Right ventricle myocardium inferior (tissue), 1 donor: Measurements from ENCODE around the gene ZC2HC1B. TPM values are rescaled to one million over a fixed set of nuclear protein-coding genes. Genes with fewer than 3 reads are reported as not detected.
"Not testable (repeated sequence)": the region's sequence is repeated elsewhere in the genome, so short reads cannot be mapped to it uniquely, and the experiment has no call there.

ENCODE experiments used
- ATAC-seq: fragments of 200-7000 bp; cut with Tn5 transposase; one replicate; pipeline ENCODE4 v1.9.1; 2020; ENCODE audit warnings: mild to moderate bottlenecking, moderate library complexity
- DNase-seq: peaks from one replicate; pipeline ENCODE4 v3.0.0; 2021; ENCODE audit errors: missing footprints
- intact Hi-C: fragments of 100-400 bp; cut with DNase I; formaldehyde crosslinking; loops from one replicate; pipeline ENCODE4 v1.11.0; 2022
- total RNA-seq: library from RNA; stranded (reverse); fragmentation: NEBNext Ultra II Directional; extraction: Animal tissue kit (Norgen Biotek cat#: 25700); gene quantifications from one replicate; pipeline ENCODE4 v1.2.1, GENCODE V29; 2021
- donor health status: DM: no; HTN: yes; CAD: no; lungs with severe emphysema.

The ZC2HC1B gene
- total RNA-seq, 1 donor from 2014 or later: not detected

DNA sequence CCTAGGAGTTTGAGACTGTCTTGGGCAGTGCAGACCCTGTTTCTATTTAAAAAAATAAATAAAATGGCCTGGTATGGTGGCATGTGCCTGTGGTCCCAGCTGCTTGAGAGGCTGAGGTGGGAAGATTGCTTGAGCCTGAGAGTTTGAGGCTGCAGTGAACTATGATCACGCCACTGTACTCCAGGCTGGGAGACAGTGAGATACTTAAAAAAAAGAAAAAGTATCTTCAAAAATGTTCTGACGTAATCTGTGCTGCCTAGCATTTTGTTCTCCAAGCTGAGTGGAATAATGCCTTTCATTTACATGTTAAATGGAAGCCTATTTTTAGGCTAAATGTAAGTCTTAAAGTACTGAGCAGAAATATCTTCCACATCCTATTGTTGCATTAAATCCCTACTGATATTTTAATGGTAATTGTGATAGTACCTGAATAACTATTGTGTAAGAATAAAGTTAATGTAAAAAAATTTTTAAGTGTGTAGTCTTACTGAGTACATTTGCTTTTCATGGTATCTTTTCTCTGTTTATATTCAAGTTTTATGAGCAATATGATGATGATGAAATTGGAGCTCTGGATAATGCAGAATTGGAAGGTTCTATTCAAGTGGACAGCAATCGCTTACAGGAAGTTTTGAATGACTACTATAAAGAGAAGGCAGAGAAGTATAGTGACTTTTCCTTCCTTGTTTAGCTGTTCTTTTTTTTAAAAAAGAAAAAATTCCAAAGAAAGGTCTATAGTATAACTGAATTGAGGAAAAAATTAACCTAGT lies 4.2 kb upstream of the ZC2HC1B start:
- ATAC-seq (no peak), DNase-seq (no peak)
- intact Hi-C loops: no loop called here

- intact Hi-C loops: no loop called here
- ATAC-seq: no peak
- DNase-seq: no peak
Observed at GRCh38 chr6:143863771-143864170, 503 bp upstream of the ZC2HC1B start.

DNA sequence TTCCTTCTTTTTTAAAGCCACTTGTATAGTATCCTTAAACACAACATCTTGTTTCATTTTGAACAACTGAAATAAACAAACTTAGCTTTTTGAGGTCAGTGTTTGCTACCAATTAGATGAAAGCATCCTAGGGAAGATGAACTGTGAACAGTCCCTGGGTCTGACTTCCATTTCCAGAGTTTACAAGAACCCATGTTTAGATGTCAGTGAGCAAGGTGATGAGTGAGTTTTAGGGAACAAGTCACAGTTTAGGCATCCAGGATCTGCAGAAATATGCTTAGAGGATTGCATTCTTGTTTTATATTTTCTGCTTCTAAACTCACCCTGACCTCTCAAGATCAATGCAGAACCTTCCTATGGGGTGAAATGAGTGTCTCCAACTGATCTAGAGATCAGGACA lies 3.0 kb downstream of the ZC2HC1B start:
- intact Hi-C loops: no loop called here
- no peak for DNase-seq
- no peak for ATAC-seq

DNA sequence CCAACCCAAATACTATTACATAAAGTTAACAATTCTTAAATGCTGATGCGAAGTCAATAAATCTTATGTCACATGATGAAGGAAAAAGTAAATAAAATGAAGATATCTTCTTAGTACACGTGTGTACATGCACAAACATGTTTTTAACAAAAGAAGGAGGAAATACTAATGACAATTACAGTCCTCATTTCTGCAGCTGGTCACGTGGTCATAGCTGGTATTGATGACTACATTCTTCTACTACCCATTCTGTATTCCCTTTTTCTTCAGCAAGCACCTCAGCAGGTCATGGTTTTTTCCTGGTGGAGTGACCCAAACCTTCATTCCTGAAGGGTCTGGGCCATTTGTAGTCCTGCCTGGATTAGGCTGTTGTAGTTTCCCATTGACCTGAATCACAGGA lies 4.5 kb downstream of the ZC2HC1B start:
- DNase-seq, ATAC-seq, intact Hi-C loops: not testable (repeated sequence)

GRCh38 chr6:143871202-143871730 lies 7.0 kb downstream of the ZC2HC1B start:
- ATAC-seq, DNase-seq, intact Hi-C loops: not testable (repeated sequence)

DNA sequence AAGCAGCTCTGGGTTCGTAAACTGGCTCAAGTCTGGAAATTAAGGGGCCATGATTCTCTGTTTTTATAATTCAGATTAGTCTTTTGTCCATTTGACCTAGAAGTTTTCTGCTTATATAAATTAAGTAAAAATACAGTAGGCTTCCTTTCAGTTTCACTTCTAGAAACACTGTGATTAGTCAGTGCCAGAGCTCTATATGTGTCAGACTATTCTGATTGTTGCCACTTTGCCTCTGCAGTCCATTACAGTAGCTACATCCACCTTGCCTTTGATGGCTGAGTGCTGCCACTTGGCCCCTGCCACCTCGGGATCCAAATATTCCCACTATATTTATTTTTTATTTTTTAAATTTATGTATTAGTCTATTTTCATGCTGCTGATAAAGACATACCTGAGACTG lies 7.9 kb downstream of the ZC2HC1B start:
- DNase-seq (no peak), ATAC-seq (no peak)
- intact Hi-C loops: no loop called here

DNA sequence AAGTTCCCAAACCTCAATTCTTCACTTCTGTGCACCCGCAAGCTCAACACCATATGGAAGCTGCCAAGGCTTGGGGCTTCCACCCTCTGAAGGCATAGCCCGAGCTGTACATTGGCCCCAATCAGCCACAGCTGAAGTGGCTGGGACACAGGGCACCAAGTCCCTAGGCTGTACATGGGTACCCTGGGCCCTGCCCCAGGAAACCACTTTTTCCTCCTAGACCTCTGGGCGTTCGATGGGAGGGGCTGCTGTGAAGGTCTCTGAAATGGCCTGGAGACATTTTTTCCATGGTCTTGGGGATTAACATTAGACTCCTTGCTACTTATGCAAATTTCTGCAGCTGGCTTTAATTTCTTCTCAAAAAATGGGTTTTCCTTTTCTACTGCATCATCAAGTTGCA lies 9.3 kb downstream of the ZC2HC1B start:
- ATAC-seq, DNase-seq, intact Hi-C loops: not testable (repeated sequence)

- intact Hi-C loops, DNase-seq: not testable (repeated sequence)
Observed at GRCh38 chr6:143874503-143874902, 10.2 kb downstream of the ZC2HC1B start.

DNA sequence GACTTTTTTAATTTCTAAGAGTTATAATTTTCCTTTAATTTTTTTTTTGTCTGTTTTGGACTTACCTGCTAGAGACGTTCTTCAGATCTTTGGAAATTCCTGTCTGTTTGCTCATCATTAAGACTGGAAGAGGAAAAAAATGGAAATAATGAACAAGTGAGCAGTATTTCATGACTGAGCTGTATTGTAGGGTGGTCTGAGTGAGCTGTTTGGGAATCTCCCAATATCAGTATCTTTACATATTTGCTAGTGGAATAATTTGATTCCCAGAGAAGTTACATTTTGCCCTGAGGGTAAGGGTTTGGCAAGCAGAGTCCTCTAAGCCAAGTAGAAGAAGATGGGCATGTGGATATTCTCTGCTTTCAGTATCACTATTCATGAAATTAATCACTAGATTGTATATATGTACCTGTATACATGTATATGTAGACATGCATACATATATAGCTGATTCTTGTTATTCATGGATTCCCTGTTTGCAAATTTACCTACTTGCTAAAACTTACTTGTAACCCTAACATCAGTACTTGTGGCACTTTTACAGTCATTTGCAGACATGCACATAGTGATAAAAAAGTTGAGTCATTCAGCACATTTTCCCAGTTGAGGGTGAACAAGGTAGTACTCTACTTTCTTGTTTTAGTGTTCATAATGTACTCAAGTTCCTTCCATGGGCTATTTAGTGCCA lies 13.5 kb downstream of the ZC2HC1B start:
- intact Hi-C loops: no loop called here
- ATAC-seq: no peak
- no peak for DNase-seq

More at GRCh38 chr6:143874503-143874902, 10.2 kb downstream of the ZC2HC1B start:
- ATAC-seq: not testable (repeated sequence)

- DNase-seq (no peak), ATAC-seq (no peak)
- intact Hi-C loops: no loop called here
Observed at GRCh38 chr6:143878272-143878760, 14.0 kb downstream of the ZC2HC1B start.

- DNase-seq: no peak
- intact Hi-C loops: no loop called here
- no peak for ATAC-seq
Observed at GRCh38 chr6:143880412-143880811, 16.1 kb downstream of the ZC2HC1B start.

- DNase-seq (no peak), ATAC-seq (no peak)
- intact Hi-C loops: no loop called here
Observed at GRCh38 chr6:143882401-143882930, 18.2 kb downstream of the ZC2HC1B start.

DNA sequence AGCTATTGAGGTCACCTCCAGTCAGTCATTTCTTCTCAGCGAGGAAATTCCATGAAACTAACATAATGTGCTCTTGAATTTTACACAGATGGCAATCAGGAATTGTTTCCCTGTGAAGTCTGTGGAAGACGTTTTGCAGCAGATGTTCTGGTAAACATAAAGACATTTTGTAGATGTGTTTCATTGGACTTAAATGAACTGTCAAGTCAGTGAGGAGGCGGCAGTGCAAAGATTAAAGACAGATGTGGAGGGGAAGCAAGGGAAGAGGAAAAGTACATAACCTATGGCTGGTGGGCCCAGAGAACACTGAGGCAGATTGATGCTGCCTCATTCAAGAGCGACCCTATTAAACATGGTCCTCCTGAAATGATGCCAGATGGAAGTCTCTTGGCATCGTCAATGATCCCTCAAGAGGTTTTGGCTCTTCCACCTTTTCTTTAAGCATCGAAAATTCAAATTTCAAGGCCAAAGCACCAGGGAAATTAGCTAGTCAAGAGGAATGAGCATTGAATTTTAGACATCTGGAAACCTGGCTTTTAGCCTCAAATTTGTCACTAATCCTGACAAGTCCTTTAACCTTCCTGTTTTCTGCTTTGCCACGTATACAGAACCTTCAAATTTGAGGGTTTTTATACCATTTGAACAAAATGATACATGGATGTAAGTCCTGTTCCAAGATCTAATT lies 20.1 kb downstream of the ZC2HC1B start:
- intact Hi-C loops: no loop called here
- DNase-seq: no peak
- ATAC-seq: no peak

DNA sequence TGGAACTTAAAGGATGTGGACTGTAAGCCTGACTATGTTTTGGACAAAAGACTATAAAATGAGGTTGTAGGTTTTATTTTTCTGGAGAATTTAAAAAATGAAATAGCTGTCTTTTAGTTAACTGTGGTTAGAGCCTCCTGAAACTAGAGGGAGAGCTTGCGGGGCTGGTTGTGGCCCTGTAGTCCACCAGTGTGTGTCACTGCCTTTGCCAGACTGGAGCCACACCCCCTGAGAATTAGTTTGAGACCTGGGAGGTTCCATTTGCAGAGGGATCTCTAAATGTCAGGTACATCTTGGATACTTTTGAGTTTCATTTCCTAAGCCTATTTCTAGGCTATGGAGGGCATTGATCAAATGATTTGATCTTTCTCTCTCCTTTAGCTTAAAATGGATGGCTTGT lies 20.8 kb downstream of the ZC2HC1B start:
- no peak for ATAC-seq
- intact Hi-C loops: no loop called here
- no peak for DNase-seq

DNA sequence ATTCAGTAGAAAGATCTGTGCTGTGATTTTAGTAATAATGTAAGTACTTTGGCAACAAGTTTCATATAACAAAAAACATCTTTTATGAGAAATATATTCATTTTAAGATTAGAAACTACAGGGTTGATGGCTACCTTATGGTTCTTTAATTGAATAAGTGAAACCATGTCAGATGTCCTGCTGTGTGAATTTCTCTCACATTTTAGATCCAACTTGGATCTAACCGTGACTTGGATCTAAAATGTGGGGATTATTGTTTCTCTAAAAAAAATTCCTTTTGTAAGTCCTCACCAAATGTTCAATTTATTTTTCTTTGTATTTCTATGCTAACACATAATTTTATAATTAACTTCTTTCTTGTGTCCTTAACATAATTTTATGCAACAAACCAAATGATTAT lies 30.4 kb downstream of the ZC2HC1B start:
- intact Hi-C loops: no loop called here
- no peak for DNase-seq
- no peak for ATAC-seq

DNA sequence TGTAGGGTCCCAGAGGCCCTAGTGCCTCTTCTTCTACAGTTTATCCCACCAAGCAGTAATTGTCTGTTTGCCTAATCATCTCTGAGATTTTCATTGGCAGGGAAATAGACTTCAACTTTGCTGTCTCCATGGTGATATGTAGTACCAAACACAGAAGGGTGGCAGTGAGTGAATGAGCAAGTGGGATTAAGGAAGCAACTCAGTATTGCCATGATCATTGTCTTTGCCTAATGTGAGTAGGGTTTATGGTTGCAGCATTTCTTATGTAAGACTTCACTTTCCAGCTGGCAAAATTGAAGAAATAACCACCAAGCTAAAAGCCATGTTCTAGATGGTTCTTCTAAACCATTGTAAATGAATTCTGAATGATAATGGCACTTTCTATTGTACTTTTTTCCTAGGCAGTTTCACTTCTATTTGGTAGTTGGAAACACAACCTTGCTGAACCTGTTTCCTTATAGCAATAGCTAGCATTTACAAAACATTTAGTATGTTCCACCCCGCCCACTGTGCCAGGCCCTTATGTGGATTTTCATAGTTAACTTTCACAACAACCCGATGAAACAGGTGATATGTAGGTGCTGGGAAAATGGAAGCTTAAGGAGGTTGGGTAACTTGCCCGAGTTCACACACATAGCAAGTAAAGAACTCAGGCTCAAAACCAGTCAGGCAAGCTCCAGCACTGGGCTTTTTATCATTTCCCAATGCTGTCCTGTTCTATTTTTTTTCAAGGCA lies 32.0 kb downstream of the ZC2HC1B start:
- DNase-seq: no peak
- intact Hi-C loops: no loop called here
- ATAC-seq: no peak

DNA sequence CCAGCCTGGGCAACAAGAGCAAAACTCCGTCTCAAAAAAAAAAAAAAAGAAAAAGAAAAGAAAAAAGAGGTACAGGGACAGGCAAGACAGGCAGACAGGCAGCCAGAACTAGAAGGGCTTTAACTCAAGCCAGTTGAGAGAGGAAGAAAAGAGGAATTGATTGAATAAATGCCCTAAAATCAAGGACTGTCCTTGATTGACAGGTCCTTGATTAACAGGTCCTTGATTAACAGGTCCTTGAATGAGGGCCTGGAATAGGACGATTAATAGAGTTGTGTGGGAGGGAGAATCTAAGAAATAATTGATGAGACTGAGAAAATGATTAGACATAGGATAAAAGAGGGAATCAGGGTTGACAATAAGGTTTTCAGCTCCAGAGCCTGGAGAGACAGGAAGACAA lies 36.1 kb downstream of the ZC2HC1B start:
- ATAC-seq: no peak
- no peak for DNase-seq
- intact Hi-C loops: no loop called here
